Stimulated activated CD4-positive, alpha-beta T cell treated with anti-CD3 and anti-CD28 coated beads, Interleukin-2, amount 100 ng/mL, for 24 hours (primary cell): ENCODE results near the gene NADK2.
A peak's percentile ranks its signal among the peaks of the same experiment; 100 is the strongest.
"Not testable (repeated sequence)": the region's sequence is repeated elsewhere in the genome, so short reads cannot be mapped to it uniquely, and the experiment has no call there.

Experiments
- DNase-seq, 2 donors: peaks; one replicate each; pipeline ENCODE4 v3.0.0-alpha.2; 2020

The NADK2 gene, protein sequence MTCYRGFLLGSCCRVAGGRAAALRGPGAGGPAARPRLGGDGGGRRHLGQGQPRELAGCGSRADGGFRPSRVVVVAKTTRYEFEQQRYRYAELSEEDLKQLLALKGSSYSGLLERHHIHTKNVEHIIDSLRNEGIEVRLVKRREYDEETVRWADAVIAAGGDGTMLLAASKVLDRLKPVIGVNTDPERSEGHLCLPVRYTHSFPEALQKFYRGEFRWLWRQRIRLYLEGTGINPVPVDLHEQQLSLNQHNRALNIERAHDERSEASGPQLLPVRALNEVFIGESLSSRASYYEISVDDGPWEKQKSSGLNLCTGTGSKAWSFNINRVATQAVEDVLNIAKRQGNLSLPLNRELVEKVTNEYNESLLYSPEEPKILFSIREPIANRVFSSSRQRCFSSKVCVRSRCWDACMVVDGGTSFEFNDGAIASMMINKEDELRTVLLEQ

DNA sequence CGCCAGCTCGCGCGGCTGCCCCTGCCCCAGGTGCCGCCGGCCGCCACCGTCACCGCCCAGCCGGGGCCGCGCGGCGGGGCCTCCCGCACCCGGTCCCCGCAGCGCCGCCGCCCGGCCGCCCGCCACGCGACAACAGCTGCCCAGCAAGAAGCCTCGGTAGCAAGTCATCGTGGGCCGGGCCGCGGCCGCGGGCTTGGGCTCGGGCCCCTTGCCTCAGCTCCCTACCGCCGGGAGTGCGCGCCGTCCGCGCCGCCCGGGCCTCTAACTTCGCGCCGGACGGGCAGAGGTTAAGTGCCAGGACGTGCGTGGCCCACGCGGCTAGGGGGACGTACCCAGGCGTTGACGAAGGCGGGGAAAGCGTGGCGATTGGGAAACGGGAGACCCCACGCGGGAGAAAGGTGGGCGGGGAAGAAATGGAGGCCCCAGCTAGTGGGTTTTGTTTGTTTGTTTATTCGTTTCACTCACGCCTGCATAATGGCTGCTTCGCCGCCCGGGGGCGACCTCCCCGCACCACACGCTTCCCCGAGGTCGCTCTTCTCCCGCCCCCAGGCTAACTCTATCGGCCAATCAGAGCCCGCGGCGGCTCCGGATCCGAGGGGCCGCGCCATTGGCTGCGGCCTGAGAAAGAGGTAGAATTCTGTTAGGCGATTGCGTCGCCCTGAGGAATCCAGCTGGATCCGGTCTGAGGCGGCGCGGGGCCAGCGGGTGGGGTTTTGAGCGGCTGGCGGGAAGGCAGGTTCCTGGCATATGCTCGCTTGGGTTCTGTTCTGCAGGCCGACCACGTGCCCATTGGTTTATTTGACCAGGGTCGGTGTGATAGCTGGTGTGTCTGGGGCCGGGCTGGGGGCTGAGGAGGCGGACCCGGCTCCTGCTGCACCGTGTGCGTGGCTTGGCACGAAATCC is at the start of gene NADK2:
Gene NADK2 (minus strand): TSS at position 295 of the 903 bp plus-strand sequence. CDS start 127 bp downstream, at position 168.
- DNase-seq, result peak; percentile 89 to 93

DNA sequence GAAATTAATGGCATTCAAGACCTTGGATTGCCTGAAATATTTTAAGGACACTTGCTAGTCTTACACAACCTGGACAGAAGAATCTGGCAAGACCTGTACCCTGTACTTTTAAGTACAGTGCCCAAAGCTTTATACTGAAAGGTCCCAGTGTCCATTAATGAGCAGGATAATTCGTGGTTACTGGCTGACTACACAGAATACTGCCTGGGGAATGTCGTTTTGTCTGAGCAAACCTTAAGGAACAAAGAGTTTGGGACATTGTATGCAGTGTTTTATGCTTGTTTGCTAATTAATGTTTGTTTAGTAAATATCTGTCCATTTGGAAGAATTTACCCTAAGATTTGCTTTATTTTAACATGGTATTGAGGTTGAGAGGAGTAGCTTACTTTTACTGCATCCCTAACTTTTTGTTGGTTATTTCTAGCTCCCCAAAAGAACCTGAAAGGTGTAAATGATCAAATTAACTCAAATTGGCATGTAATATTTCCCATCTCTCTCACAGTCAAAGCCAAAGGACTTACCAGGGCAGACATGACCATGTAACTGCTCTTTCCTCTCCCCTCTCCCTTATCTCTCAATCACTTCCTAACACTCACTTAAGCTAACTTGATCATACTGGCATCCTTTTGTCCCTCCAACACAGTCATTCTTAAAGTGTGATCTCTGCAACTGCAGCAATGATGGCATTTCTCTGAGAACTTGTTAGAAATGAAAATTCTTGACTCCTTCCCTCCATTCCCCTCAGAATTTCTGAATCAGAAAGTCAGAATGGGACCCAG is 44.3 kb upstream of the NADK2 start:
- no peak for DNase-seq

DNA sequence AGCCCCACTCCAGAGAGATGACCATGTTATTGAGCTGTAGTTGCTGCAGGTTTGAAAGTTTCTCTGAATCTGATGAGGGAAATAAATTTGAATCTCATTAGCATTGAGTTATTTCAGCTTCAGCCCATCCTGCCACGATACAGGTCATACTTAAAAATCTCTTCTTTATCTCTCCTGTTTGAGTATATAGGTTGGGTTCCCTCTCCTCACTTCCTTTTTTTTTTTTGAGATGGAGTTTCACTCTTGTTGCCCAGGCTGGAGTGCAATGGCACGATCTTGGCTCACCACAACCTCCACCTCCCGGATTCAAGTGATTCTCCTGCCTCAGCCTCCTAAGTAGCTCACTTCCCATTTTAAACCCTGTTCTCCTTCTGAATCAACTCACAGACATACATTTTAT is 42.0 kb upstream of the NADK2 start:
- DNase-seq, result not testable (repeated sequence)

DNA sequence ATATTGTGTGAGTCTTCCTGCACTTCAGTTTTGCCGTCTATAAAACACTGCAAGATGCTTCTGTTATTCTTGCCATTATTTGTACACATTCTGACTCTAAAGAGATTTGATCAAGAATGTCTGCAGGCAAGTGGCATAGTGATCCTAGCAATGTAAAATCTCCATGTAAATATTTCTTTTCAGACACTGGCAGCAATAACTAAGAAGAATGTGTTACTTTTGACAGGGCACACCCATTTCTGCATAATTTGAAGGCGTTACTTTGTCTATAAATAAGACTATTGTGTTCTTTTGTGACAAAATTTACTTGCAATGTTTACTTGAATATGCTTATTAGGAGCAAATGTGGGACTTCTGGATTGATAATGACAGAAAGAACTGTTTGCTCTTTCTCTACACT is 39.9 kb upstream of the NADK2 start:
- no peak for DNase-seq

DNA sequence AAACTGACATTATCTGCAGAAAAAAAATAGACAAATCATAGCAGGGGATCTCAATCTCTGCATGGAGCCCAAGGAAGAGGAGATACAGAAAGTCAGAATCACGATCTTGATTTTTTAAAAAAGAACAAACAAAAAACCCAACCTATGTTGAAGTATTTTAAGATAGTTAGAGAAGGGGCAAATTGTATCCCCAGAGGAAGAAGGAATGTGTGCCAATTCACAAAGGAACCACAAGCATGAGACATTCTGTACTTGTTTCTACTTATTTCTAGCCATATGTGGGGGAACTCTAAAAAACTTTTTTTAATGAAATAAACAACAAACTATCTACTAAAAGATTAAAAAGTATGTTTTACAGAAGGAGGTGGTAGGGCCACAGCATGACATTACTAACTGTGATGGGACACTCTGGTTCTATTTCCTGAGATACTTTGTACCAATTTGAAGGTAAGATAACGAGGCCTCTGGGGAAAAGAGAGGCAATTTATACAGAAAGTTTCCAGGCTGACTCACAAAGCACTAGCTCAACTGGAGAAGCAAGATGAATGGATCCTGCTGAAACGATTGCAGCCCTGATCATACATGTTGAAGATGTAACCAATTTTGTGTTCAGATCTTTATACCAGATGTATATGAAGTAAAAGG is 37.5 kb upstream of the NADK2 start:
- DNase-seq, result no peak

DNA sequence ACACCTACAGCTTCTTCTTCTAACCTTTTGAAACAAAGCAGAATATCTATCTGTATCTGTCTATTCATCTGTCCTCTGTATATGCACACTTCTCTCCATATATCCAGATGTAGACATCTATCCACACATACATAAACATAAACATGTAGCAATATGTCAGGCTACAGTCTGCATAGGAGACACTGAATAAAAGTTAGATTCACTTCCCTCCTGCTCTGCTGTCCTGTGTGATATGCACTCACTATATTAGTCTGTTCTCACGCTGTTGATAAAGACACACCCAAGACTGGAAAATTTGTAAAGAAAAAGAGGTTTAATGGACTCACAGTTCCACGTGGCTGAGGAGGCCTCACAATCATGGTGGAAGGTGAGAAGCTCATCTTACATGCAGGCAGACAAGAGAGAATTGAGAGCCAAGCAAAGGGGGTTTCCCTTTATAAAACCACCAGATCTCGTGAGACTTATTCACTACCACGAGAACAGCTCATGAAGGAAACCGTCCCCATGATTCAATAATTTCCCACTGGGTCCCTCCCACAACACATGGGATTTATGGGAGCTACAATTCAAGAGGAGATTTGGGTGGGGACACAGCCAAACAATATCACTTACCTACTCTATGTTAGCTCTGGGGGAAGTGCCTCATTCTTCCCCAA is 35.9 kb upstream of the NADK2 start:
- no peak for DNase-seq

DNA sequence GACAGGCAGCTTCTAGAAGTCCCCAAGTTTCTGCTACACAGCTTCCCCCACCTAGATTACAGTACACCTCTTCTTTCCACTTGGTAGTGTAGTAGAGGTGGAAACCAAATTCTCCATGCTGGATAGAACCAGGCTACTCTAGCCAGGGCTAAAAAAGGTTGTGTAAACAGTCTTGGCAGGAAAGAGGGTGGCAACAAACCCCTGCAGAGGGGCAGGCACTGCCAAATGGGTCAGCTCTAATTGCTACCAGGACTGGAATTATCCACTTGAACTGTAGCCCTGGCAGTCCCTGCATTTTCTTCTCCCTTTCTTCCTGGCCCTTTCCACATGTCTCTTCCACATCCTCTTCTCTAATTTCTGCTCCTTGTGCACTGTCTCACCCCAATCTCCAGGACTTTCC is 35.1 kb upstream of the NADK2 start:
- DNase-seq, result no peak

DNA sequence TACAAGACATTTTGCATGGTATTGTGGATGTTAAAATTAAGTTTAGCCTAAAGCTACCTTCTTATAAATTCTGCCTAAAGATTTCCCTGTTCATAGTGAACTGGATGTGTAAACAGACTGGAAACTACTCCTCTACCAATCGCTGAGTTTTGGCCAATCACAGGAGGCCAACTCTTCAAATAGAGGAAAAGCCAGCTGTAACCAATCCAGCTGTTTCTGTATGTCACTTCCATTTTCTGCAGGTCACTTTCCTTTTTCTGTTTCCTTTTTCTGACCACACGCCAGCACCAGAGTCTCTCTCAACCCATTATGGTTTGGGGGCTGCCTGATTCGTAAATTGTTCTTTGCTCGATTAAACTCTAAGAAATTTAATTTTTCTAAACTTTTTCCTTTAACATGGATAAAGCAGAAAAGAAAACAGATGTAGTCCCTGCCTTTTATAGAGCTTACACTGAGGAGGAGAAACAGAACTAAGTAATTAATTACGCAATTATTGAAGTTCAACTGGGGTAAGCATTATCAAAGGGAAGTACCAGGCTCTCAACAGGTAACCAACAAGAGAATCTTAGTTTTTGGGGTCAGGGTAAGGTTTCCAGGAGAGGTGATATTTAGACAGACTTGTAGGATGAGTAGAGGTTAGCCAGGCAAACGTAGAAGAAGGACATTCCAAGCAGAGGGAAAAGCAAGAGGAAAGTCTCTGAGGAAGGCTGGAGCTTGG is 32.2 kb upstream of the NADK2 start:
- no peak for DNase-seq

DNA sequence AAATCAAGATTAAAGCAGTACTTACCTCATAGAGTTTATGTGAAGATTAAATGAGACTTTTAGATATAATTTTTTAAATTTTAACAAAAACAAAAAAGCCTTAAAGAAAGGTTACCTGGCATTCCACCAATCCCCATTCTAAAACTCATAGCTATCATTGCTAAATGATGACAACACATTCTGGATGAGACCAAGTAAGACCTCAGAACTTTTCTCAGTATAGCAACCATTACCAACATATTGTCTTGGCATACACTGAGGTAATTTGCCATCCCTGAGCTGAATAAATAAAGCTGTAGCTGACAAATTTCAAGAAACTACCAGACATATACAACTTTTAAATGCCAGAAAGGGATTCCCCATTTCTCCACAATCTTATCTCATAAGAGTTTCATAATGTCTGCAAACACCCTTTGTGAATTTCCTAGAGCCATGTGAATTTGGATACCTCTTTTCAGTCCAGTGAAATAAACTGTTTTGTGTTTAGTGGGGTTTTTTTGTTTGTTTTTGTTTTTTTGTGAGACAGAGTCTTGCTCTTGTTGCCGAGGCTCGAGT is 30.5 kb upstream of the NADK2 start:
- no peak for DNase-seq

DNA sequence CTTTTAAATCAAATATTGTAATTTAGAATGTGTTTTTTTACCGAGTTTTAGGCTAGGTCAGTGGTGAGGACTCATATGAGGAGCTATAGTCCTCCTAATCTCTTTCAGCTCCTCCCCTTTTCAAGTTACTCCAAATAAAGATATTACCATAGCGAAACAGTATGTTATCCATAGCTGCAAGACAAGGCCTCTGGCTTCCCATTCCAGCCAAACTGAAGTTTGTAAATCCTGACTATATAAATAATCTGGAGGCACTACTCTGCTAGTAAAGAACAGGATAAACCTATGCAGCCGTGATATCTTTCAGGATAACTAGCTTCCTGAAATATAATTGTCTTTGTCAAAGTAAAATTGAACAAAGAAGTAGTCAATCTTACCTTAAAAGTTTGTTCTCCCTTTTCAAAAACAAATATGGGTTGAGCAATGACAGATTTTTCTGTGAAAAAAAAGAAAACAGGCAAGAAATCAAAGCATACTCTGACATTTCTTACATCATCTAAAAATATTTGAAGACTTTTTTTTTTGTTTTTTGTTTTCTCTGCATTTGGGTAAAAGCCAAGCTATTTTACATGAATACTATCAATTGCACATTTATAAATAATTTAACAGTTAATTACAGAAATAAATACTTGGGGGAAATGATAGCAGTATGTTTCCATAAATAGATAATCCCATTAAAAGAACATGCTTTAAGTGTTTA is 29.3 kb upstream of the NADK2 start:
- DNase-seq, result no peak

DNA sequence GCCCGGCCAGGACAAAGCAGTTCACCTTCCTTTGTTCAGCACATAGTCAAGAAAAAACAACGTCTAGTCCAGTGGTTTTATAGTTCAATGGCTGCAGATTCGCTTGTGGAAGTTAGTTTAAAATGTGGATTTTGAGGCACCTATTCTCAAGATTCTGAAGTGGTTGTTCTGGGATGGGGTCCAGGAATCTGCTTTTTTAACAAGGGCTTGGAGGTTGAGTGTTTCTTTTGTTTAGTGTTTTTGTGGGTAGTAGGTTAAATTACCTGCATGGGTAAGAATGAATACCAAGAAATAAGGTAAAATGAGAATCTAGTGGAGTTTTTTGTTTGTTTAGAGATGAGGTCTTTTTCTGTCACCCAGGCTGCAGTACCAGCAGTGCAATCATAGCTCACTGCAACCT is 28.4 kb upstream of the NADK2 start:
- no peak for DNase-seq

DNA sequence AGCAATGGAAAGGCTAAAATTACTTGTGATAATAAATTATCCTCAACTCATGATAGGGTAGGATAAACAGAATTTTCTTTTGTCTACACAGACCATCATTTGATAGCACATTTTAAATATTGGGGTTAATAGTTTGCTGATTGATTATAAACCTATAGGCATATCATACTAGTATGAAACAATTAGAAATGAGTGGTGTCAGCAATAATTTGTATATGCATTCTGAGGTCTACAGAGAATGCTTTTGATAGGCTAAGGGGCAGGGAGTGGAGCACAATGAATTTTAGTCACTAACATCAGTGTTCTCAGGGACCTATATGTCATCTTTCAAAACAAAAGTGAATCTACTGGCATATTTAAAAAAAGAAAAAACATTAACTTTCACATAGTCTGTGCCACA is 27.8 kb upstream of the NADK2 start:
- DNase-seq, result no peak

DNA sequence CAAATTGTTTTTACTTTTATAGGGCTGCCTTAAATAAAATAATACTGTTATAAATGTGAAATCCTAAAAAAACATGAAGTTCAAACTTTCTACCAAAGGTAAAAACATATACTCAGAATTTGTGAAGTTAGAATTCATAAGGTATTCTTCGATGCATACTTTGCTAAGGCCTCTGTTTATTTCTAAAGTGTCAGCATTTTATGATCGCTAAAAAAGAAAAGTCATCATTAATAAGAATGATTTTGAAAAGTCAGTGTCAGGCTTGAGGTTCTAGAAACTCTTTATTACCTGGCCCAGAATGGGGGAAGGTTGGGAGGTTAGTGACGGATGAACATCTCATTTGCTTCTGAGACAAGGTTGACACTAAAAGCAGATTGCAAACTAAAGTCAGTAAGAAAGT is 26.2 kb upstream of the NADK2 start:
- no peak for DNase-seq

DNA sequence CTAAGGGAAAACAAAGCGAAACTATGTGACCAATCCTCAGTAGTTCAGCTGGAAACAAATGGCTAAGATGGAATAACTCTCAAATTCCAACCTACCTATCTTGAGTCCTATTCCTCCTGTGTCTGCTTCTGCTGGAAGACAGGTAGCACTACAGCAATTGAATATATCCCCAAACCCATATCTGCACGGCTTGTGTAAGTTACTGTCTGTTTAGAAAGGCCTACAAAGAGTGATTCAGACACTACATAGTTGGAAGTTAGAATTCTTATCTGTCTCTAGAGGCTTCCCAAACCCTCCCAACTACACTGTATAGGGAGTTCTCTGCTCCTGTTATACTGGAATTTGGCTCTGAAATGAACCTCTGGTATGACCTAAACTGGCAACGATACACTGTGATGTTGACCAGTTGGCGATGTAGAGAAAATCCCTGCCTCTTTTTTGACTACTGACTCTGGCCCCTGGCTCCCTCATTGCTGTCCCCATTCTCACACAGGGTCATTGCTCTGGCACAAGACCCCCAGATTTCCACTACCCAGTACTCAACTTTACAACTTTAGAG is 22.6 kb upstream of the NADK2 start:
- DNase-seq, result no peak

DNA sequence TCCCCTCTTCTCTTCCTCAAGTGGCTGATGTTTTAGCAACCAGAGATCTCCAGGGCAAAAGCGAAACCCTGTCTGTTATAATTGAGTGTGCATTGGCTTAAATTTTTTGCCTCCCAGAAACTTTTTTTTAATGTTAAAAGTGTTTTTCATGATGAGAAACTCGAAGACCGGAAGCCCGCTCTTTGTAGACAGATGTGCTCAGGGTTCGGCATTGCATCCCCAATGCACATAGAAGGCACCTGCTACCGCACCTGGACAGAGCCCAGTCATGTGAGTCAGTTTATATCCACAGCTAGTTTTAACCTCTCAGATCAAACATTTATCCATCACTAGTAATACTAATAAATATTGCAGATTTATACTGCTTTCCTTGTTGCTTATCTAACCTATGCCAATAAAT is 19.5 kb upstream of the NADK2 start:
- DNase-seq, result no peak

DNA sequence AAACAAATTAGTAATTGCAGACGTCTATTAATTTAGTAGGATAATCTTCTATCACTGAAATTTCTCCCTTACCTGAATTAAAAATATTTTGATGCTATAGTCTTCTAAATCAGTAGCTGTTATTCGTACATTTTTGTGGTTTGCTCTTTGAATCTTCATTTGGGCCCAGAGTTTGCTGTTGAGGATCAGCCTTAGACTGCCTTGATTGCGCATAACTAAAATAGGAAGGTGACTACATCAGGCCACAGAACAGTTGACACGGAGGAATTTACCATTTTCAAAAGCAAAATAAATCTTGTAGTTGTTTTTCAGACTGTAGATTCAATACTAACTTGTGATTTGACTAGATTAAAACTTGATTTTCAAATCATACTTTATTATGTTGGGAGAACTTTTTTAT is 11.8 kb upstream of the NADK2 start:
- no peak for DNase-seq

DNA sequence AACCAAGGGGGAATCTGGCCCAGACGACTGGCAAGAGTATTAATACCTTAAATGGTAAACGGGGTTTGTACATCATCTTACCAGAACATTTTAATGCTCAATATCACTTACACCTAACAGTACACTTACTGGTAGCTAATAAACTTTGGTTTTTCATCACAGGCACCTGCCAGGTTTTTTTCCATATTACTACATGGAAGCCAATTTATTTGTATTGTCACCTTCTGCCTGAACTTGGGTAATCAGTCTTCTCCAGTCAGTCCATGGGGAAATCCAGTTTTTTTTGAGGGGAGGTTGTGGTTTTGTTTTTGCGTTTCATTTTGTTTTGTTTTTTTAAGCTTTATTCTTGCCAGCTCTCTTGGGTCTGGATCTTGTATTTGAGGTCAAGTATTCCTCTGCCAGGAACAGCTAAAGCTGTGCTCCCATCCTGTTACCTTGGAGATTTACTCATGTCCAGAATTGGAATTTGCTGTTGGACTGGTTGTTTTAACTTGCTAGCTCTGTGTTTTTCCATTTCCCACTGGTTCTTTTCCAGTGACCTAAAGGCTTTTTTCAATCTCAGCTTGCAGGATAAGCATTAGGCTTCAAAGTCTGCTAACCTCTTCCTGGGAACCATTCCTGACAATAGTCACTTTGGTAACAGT is 11.1 kb upstream of the NADK2 start:
- DNase-seq, result no peak

DNA sequence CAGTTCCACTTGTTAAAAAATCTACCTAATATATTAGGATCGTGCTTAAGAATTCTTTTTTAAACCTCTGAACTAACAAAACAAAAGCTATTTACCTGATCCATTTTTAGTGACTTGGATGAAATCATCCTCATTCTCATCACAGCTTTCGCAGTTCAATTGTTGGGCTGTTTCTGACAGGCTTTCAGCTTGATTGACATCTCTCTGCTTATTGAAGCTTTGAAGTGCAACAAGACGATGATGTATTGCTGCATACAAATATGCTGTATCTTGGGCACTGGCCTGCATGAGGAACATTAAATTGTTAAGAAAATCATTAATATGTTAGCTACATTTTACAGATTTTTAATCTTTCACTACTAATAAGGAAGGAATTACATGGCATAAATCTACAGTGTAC is 9.5 kb upstream of the NADK2 start:
- no peak for DNase-seq

DNA sequence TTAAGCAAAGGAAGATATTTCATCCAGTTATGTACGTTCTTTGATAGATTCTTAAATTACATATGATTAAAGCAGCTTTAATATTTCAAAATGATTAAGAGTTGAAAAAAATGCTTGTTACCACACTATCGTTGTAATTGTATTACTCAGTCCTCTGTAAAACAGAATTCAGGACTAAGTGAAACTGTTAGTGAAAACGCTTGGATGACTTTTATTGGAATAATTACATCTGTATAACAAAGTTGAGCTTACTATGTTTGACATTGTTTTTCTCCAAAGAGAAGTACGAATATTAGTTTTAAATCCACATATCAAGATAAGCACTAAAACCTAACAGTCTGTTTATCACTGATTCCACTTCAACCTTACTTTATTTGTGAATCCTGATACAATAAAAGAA is 8.7 kb upstream of the NADK2 start:
- no peak for DNase-seq
